GM19438 (cell line): Measurements from ENCODE around the gene BTBD7.
"Not testable (repeated sequence)": the region's sequence is repeated elsewhere in the genome, so short reads cannot be mapped to it uniquely, and the experiment has no call there.

ENCODE experiments used
- ATAC-seq: cut with Tn5 transposase; IDR thresholded peaks from one replicate; pipeline ENCODE4 v1.9.1; 2021; ENCODE audit warnings: low read depth; ENCODE audit not compliant: unreplicated experiment

BTBD7 gene

GRCh38 chr14:93266127-93266526, 66.7 kb downstream of the BTBD7 start:
- ATAC-seq = no peak

GRCh38 chr14:93263416-93263815, 69.4 kb downstream of the BTBD7 start:
- ATAC-seq = no peak

GRCh38 chr14:93262446-93262845, 70.4 kb downstream of the BTBD7 start:
- no peak for ATAC-seq

GRCh38 chr14:93249128-93249831, 83.6 kb downstream of the BTBD7 start:
- no peak for ATAC-seq

- ATAC-seq = no peak
These were observed 86.3 kb downstream of the BTBD7 start for GRCh38 chr14:93246534-93246933.

- ATAC-seq = no peak
These were observed 86.9 kb downstream of the BTBD7 start for GRCh38 chr14:93245764-93246420.

GRCh38 chr14:93240678-93241000, 92.2 kb downstream of the BTBD7 start:
- ATAC-seq = no peak

- ATAC-seq = no peak
These were observed 92.8 kb downstream of the BTBD7 start for GRCh38 chr14:93239869-93240677.

- no peak for ATAC-seq
These were observed 98.0 kb downstream of the BTBD7 start for GRCh38 chr14:93234798-93235197.

- not testable (repeated sequence) for ATAC-seq
These were observed 99.8 kb downstream of the BTBD7 start for GRCh38 chr14:93233078-93233477.

GRCh38 chr14:93232159-93232558, 100.7 kb downstream of the BTBD7 start:
- no peak for ATAC-seq

- ATAC-seq = no peak
These were observed 101.5 kb downstream of the BTBD7 start for GRCh38 chr14:93231129-93231979.

- no peak for ATAC-seq
These were observed 102.3 kb downstream of the BTBD7 start for GRCh38 chr14:93230539-93230938.

GRCh38 chr14:93228550-93228949, 104.3 kb downstream of the BTBD7 start:
- no peak for ATAC-seq

GRCh38 chr14:93223565-93223964, 109.3 kb downstream of the BTBD7 start:
- ATAC-seq = no peak

- no peak for ATAC-seq
These were observed 112.3 kb downstream of the BTBD7 start for GRCh38 chr14:93220509-93220908.

GRCh38 chr14:93219103-93219726, 113.6 kb downstream of the BTBD7 start:
- ATAC-seq = no peak

- no peak for ATAC-seq
These were observed 118.2 kb downstream of the BTBD7 start for GRCh38 chr14:93214598-93214997.

GRCh38 chr14:93212432-93212831, 120.4 kb downstream of the BTBD7 start:
- peak; percentile 64 for ATAC-seq
